ENCODE measurements around the gene L3MBTL3.

Gene L3MBTL3

DNA sequence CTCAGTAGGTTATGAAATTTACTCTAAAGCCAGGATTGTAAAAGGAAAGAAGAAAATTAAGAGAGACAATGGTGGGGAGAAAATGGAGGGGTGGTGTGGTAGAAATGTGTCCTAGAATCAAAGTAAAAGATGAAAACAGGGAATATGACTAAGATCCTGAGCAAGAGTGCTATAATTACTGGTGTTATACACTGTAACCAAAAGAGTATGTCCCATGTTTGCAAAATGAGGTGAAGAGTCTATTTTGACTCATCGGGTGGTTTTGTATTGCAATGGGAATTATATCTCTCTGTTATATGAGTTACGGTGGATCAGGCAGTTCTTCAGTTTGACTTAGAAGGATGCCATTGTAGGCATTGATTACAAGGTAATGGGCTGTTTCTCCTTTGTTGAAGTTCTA lies 8.5 kb downstream of the L3MBTL3 start:
- 71 to 92% methylated on average over 1 of the region's 2 CpGs for WGBS, 2 experiments (ENCODE audit: insufficient coverage in 2 of 2)
- no peaks in the 10 kb centered on the region for H3K4me1 ChIP-seq (ENCODE audit: control insufficient read depth, insufficient read depth, low read length, poor library complexity, severe bottlenecking)

DNA sequence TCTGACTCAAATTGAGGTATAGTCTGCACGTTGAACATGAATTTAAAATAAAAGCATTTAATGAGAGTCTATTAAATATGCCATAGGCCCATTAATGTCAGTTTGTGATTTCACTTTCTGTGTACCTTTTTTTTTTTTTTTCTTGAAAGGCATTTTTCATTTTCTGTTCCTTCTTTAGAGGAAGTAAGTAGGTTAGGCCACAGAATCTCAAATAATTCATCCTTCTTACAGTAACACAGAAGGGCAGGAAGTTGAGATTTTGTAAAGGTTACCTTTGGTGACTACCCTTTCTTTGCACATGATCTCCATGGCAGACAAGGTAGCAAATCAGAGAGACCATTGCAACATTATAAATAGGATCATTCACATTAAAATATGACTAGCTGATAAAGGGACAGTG lies 9.6 kb downstream of the L3MBTL3 start:
- no CpG with 5 or more reads among the region's 1 CpG for WGBS, 2 experiments (ENCODE audit: insufficient coverage in 2 of 2)

More for the DNA sequence above, 8.5 kb downstream of the L3MBTL3 start:
- Histone ChIP-seq H3K4me3 (ENCODE audit: extremely low read depth, insufficient read depth, low read length, poor library complexity, severe bottlenecking) (no peak overlapping the region), H3K9me3 (ENCODE audit: control insufficient read depth, low read length) (no peaks in the 10 kb centered on the region), H3K27ac (ENCODE audit: low read depth, low read length, severe bottlenecking) (no peak overlapping the region), H3K36me3 (ENCODE audit: control insufficient read depth, insufficient read depth, low read length) (peaks cover 14% of the 10 kb centered on the region)

GRCh38 chr6:130029163-130029562 lies 10.8 kb downstream of the L3MBTL3 start:
- H3K27ac ChIP-seq (ENCODE audit: low read depth, low read length, severe bottlenecking) = no peak overlapping the region
- peaks cover 24% of the 10 kb centered on the region for H3K36me3 ChIP-seq (ENCODE audit: control insufficient read depth, insufficient read depth, low read length)
- H3K4me1 ChIP-seq (ENCODE audit: control insufficient read depth, insufficient read depth, low read length, poor library complexity, severe bottlenecking) = peaks cover 2% of the 10 kb centered on the region
- 94 to 98% methylated on average over 5 to 6 of the region's 6 CpGs for WGBS, 2 experiments (ENCODE audit: insufficient coverage in 2 of 2)
- no peaks in the 10 kb centered on the region for H3K9me3 ChIP-seq (ENCODE audit: control insufficient read depth, low read length)
- H3K4me3 ChIP-seq (ENCODE audit: extremely low read depth, insufficient read depth, low read length, poor library complexity, severe bottlenecking) = no peak overlapping the region

More for the DNA sequence above, 9.6 kb downstream of the L3MBTL3 start:
- Histone ChIP-seq H3K9me3 (ENCODE audit: control insufficient read depth, low read length) (no peaks in the 10 kb centered on the region), H3K4me1 (ENCODE audit: control insufficient read depth, insufficient read depth, low read length, poor library complexity, severe bottlenecking) (no peaks in the 10 kb centered on the region), H3K27ac (ENCODE audit: low read depth, low read length, severe bottlenecking) (no peak overlapping the region), H3K36me3 (ENCODE audit: control insufficient read depth, insufficient read depth, low read length) (peaks cover 24% of the 10 kb centered on the region), H3K4me3 (ENCODE audit: extremely low read depth, insufficient read depth, low read length, poor library complexity, severe bottlenecking) (no peak overlapping the region)

GRCh38 chr6:130032758-130033340 lies 14.5 kb downstream of the L3MBTL3 start:
- Histone ChIP-seq H3K36me3 (ENCODE audit: control insufficient read depth, insufficient read depth, low read length) (peaks cover 10% of the 10 kb centered on the region), H3K9me3 (ENCODE audit: control insufficient read depth, low read length) (no peaks in the 10 kb centered on the region), H3K27ac (ENCODE audit: low read depth, low read length, severe bottlenecking) (no peak overlapping the region), H3K4me1 (ENCODE audit: control insufficient read depth, insufficient read depth, low read length, poor library complexity, severe bottlenecking) (peaks cover 5% of the 10 kb centered on the region), H3K4me3 (ENCODE audit: extremely low read depth, insufficient read depth, low read length, poor library complexity, severe bottlenecking) (no peak overlapping the region)
- WGBS, 2 experiments (ENCODE audit: insufficient coverage in 2 of 2) = 95% methylated on average over 8 to 9 of the region's 9 CpGs

DNA sequence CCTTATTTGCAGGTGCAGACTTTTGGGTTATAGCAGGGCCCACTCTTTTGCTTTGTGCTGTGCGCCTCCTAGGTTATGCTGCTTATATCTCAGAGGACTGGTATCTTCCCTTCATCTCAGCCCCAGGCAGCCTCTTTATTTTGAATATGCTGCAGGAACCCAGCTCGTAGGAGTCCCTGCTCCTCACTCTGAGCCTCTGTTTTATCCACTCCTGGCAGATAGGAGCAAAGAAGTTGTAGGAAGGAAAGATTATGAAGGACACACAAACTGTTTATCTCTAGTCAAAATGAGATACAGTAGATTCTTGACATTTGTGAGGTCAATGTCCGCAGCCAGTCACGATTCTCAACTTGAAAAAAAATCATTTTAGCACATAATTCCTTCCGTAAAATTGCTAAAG lies 15.6 kb downstream of the L3MBTL3 start:
- no peak overlapping the region for H3K27ac ChIP-seq (ENCODE audit: low read depth, low read length, severe bottlenecking)

DNA sequence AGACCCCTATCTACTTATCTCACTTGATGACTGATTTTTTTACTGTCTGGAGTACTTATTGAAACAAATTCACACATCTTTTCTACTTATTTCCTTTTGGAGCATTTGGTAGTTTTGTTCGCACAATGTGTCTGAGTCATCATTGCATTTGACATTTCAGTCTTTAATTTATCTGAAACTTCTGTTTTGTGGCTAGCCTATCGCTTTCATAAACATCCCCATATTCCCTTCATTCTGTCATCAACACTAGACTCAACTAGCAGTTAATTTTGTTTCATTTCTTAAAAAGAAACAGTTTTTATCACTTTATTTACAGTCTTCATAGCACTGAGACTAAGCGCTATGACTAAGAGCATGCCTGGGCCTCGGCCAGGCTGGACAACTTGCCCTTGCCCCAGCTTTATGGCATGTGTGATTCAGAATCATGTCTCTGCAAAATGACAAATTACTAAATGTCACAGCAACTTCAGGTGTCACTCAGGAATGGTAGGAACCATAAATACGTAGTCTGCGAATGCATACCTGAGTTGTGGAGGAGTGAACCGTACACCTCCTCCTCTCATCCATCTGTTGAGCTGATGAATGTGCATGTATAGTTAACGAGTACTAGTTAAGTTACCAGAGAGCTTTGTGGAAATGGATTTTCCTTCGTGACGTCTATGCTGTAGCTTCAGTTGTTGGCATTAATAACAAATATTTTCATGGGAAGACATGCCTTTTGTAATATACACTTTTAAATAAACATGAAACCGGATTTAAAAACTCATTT lies 16.2 kb downstream of the L3MBTL3 start:
- Histone ChIP-seq H3K9me3 (ENCODE audit: control insufficient read depth, low read length) (no peaks in the 10 kb centered on the region), H3K27ac (ENCODE audit: low read depth, low read length, severe bottlenecking) (no peak overlapping the region), H3K4me1 (ENCODE audit: control insufficient read depth, insufficient read depth, low read length, poor library complexity, severe bottlenecking) (peaks cover 5% of the 10 kb centered on the region), H3K4me3 (ENCODE audit: extremely low read depth, insufficient read depth, low read length, poor library complexity, severe bottlenecking) (no peak overlapping the region), H3K36me3 (ENCODE audit: control insufficient read depth, insufficient read depth, low read length) (peaks cover 10% of the 10 kb centered on the region)
- WGBS, 2 experiments (ENCODE audit: insufficient coverage in 2 of 2) = 91 to 98% methylated on average over 5 of the region's 11 CpGs

More for the DNA sequence above, 15.6 kb downstream of the L3MBTL3 start:
- peaks cover 5% of the 10 kb centered on the region for H3K4me1 ChIP-seq (ENCODE audit: control insufficient read depth, insufficient read depth, low read length, poor library complexity, severe bottlenecking)
- H3K36me3 ChIP-seq (ENCODE audit: control insufficient read depth, insufficient read depth, low read length) = peaks cover 10% of the 10 kb centered on the region
- no peaks in the 10 kb centered on the region for H3K9me3 ChIP-seq (ENCODE audit: control insufficient read depth, low read length)
- no peak overlapping the region for H3K4me3 ChIP-seq (ENCODE audit: extremely low read depth, insufficient read depth, low read length, poor library complexity, severe bottlenecking)
- WGBS, 2 experiments (ENCODE audit: insufficient coverage in 2 of 2) = 100% methylated on average over 1 to 4 of the region's 5 CpGs

GRCh38 chr6:130035211-130035610 lies 16.8 kb downstream of the L3MBTL3 start:
- Histone ChIP-seq H3K4me1 (ENCODE audit: control insufficient read depth, insufficient read depth, low read length, poor library complexity, severe bottlenecking) (peaks cover 5% of the 10 kb centered on the region), H3K9me3 (ENCODE audit: control insufficient read depth, low read length) (no peaks in the 10 kb centered on the region), H3K36me3 (ENCODE audit: control insufficient read depth, insufficient read depth, low read length) (peaks cover 10% of the 10 kb centered on the region), H3K4me3 (ENCODE audit: extremely low read depth, insufficient read depth, low read length, poor library complexity, severe bottlenecking) (no peak overlapping the region), H3K27ac (ENCODE audit: low read depth, low read length, severe bottlenecking) (no peak overlapping the region)
- 46 to 50% methylated on average over 2 of the region's 2 CpGs for WGBS, 2 experiments (ENCODE audit: insufficient coverage in 2 of 2)

GRCh38 chr6:130037207-130037811 lies 18.9 kb downstream of the L3MBTL3 start:
- Histone ChIP-seq H3K36me3 (ENCODE audit: control insufficient read depth, insufficient read depth, low read length) (peaks cover 6% of the 10 kb centered on the region), H3K27ac (ENCODE audit: low read depth, low read length, severe bottlenecking) (no peak overlapping the region), H3K4me3 (ENCODE audit: extremely low read depth, insufficient read depth, low read length, poor library complexity, severe bottlenecking) (no peak overlapping the region), H3K9me3 (ENCODE audit: control insufficient read depth, low read length) (no peaks in the 10 kb centered on the region), H3K4me1 (ENCODE audit: control insufficient read depth, insufficient read depth, low read length, poor library complexity, severe bottlenecking) (peaks cover 5% of the 10 kb centered on the region)
- no CpG with 5 or more reads among the region's 3 CpGs for WGBS, 2 experiments (ENCODE audit: insufficient coverage in 2 of 2)

- no peaks in the 10 kb centered on the region for H3K4me1 ChIP-seq (ENCODE audit: control insufficient read depth, insufficient read depth, low read length, poor library complexity, severe bottlenecking)
- H3K36me3 ChIP-seq (ENCODE audit: control insufficient read depth, insufficient read depth, low read length) = peaks cover 6% of the 10 kb centered on the region
- no peaks in the 10 kb centered on the region for H3K9me3 ChIP-seq (ENCODE audit: control insufficient read depth, low read length)
- H3K27ac ChIP-seq (ENCODE audit: low read depth, low read length, severe bottlenecking) = no peak overlapping the region
- no peak overlapping the region for H3K4me3 ChIP-seq (ENCODE audit: extremely low read depth, insufficient read depth, low read length, poor library complexity, severe bottlenecking)
These were observed 23.2 kb downstream of the L3MBTL3 start for GRCh38 chr6:130041594-130041993.

DNA sequence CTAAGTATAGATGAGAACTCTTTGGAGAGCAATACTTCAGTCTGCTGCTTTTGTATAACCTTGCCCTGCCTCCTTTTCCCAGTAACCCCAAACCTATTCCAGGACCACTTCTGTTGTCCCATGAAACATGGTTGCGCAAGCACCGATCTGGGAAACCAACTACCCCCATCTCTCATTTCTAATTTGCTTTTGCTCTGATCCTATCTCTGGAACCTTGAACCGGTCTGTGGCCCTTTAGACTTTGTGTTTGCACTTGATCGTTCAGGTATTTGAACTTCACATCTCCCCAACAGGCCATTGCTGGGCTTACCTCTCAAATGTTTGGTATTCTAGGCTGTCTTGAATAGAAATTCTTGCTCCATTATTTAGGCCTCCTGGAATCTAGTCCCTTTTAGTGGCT lies 25.0 kb downstream of the L3MBTL3 start:
- WGBS, 2 experiments (ENCODE audit: insufficient coverage in 2 of 2) = 94 to 95% methylated on average over 3 of the region's 4 CpGs
- no peaks in the 10 kb centered on the region for H3K4me1 ChIP-seq (ENCODE audit: control insufficient read depth, insufficient read depth, low read length, poor library complexity, severe bottlenecking)
- no peak overlapping the region for H3K4me3 ChIP-seq (ENCODE audit: extremely low read depth, insufficient read depth, low read length, poor library complexity, severe bottlenecking)
- no peak overlapping the region for H3K27ac ChIP-seq (ENCODE audit: low read depth, low read length, severe bottlenecking)
- H3K9me3 ChIP-seq (ENCODE audit: control insufficient read depth, low read length) = no peaks in the 10 kb centered on the region
- peaks cover 12% of the 10 kb centered on the region for H3K36me3 ChIP-seq (ENCODE audit: control insufficient read depth, insufficient read depth, low read length)

GRCh38 chr6:130045622-130046021 lies 27.2 kb downstream of the L3MBTL3 start:
- H3K36me3 ChIP-seq (ENCODE audit: control insufficient read depth, insufficient read depth, low read length) = peaks cover 32% of the 10 kb centered on the region
- H3K4me1 ChIP-seq (ENCODE audit: control insufficient read depth, insufficient read depth, low read length, poor library complexity, severe bottlenecking) = no peaks in the 10 kb centered on the region
- no peaks in the 10 kb centered on the region for H3K9me3 ChIP-seq (ENCODE audit: control insufficient read depth, low read length)
- no peak overlapping the region for H3K27ac ChIP-seq (ENCODE audit: low read depth, low read length, severe bottlenecking)
- 94 to 100% methylated on average over 1 to 2 of the region's 2 CpGs for WGBS, 2 experiments (ENCODE audit: insufficient coverage in 2 of 2)
- no peak overlapping the region for H3K4me3 ChIP-seq (ENCODE audit: extremely low read depth, insufficient read depth, low read length, poor library complexity, severe bottlenecking)
